Fibroblast of skin of left biceps (primary cell): Measurements from ENCODE around the gene KLF2.

Experiments
- DNase-seq, 2 experiments: peaks; one replicate each; pipeline ENCODE4 v3.0.0-alpha.2; 2013; ENCODE audit warnings: low read depth in 2 of 2

KLF2 gene

GRCh38 chr19:16375936-16376185 lies 51.2 kb downstream of the KLF2 start:
- no peak for DNase-seq

GRCh38 chr19:16376241-16376640 lies 51.6 kb downstream of the KLF2 start:
- DNase-seq: no peak

GRCh38 chr19:16376649-16377048 lies 52.0 kb downstream of the KLF2 start:
- no peak for DNase-seq

GRCh38 chr19:16377521-16377920 lies 52.9 kb downstream of the KLF2 start:
- DNase-seq: no peak
